Suppressor macrophage treated with lipopolysaccharide for 4 hours (primary cell): ENCODE measurements around the gene CTNNBIP1.
A peak's percentile ranks its signal among the peaks of the same experiment; 100 is the strongest.

Experiments used
- DNase-seq: peaks from one replicate; pipeline ENCODE4 v3.0.0-alpha.2; 2020

CTNNBIP1 gene

DNA sequence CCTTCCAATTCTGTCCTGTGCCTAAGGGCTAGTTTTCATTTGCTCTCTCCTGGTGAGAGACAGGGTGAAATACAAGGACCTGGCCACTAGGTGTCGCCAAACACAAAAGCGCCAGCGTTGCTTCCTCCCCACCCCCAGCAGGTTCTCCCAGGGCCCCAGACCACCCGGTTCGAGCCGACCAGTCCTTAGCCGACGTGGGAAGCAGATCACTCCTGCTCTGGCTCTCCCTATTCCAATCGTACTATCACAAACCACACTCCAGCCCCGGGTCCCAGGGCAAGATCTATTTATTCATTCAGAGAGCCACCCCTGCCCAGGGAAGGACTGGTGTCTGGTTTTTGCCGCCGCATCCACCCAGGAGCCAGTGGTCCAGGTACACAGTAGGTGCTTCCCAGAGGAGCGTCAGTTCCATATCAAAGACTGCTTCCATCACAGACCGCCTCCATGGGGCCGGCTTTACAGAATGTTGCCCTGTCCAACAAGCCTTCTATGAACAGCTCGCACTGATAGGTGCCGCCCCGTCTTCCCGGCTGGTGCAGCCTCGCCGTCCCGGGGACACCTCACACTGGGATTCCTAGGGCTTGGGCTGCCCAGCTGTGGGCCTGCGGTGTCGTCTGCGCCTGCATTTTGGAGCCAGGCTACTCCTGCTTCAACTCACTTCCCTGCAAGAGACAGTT lies 35.0 kb downstream of the CTNNBIP1 start:
- peak; percentile 76 for DNase-seq

DNA sequence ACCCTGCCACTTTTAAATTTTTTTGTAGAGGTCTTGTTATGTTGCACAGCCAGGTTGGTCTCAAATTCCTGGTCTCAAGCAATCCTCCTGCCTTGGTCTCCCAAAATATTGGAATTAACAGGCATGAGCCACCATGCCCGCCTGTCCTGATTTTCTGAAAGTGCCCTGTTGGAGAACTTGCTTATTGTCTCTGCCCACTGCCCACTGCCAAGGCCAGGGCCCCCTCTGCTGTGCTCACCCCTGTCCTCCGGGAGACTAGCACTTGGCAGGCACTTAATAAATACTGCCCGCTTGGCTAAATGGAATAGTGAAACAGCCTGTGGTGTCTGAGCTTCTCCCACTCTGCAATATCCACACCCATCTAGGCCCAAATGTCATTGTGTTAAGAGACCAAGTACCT lies 35.7 kb downstream of the CTNNBIP1 start:
- DNase-seq, result no peak

DNA sequence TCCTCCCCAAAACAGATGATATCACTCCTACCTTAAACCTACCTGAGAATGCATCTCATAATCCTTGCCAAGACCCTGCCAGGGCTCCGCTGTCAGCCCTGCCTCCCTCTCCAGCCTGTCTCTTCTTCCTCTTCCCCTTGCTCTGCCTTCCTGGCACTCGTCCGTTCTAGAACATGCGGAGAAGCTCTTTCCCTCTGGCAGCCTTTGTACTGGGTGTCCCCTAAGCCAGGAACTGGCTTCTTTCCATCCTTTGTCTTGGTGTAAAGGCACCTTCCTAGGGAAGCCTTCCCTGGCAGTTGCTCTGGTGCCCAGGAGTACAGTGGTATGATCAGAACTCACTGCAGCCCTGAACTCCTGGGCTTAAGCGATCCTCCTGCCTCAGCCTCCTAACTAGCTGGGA lies 36.1 kb downstream of the CTNNBIP1 start:
- DNase-seq, result no peak

DNA sequence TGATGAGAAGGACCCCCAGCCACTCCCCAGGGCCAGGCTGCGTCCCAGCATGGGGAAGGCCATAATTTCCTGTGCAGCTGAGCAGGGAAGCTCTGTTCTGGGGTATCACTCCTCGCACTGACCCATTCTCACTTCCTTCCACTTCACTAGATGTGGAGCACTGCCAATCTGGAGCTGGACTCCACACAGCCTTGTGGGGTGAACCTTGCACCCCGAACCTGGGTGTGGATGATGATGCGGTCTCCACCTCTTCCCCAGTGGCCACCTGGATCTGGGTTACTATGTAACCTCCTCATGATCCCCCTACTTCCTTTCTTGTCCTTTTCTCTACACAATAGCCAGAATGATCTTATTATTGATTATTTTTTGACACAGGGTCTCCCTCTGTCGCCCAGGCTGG lies 36.7 kb downstream of the CTNNBIP1 start:
- DNase-seq, result no peak

DNA sequence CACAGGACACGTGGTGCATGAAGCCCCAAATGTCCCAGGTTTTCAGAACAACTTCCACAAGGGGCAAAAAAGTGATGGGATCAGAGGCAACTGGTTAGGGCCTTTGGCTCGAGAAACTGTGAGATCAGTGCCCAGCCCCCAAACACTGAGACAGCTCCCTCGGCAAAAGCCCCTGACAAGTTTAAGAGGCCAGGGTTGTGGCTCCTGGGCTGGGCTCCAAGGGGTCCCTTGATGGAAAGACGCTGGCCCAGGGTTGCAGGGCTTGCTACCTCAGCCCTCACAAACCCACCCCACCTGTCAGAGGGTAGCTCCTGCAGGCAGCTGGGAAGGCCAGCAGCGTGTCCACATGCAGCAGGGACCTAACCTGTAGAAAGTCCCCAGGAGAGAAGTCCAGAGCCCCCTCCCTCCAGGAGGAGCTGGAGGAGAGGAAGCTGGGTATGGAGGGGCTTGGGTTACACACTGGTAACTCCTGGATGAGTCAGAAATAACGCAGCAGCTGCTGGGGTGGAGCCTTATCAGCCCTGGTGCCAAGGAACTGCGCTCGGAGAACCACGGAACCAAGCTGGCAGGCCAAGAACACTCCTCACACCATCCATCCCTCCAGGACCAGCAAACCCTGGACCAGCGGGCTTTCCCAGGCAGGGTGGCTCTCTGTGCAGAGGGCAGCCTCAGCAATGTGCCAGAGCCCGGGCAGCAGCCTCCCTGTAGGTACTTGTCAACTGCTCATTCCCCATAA lies 37.5 kb downstream of the CTNNBIP1 start:
- DNase-seq, result no peak

DNA sequence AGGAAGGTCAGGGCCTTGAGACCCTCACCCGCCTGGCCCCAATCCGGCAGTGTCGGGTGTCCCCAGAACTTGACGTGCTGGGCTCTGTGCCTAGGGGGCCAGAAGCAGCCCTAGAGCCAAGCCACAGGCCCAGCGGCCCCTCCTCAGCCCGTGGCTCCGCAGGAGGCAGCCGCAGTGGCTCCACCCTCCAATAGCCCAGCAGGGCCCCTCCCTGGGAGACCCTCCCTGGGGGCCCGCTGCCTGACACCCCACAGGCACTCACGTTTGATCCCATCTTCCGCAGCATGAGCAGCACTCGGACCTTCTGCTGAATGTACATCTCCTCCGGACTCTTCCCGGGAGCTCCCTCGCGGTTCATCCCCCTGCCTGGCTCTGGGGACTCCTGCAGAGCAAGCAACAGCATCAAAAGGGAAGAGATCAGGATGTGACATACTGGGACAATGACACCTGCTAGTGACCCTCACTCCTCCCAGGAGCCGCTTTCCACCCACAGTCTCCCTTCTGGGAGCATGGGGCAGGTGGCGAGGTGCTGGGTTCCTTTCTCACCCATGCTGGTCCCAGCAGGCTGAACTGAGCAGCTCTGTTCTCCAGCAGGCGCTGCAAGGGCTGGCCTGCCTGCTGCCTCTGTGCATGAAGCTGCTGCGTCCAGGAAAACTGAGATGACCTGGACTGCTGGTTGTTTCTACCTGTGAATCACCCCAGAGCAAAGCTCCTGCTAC lies 38.2 kb downstream of the CTNNBIP1 start:
- DNase-seq, result no peak

DNA sequence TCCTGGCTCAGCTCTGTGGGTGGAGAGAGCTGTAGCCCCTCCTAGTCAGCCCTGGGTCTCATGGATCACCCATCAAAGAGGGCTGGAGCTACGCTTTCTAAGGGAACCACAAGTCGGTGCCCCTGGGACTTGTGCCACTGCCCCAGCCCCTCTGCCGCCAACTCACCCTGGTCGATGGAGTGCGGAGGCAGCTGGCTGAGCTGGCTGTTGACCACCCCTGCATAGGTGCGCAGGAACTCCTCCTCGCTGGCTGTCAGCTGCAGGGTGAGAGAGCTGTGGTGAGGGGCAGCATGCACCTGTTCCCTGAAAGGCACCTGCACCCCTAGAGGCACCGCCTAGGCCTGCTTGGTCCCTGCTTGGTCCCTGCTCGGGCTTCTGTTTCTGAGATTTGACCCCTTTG lies 39.0 kb downstream of the CTNNBIP1 start:
- no peak for DNase-seq

DNA sequence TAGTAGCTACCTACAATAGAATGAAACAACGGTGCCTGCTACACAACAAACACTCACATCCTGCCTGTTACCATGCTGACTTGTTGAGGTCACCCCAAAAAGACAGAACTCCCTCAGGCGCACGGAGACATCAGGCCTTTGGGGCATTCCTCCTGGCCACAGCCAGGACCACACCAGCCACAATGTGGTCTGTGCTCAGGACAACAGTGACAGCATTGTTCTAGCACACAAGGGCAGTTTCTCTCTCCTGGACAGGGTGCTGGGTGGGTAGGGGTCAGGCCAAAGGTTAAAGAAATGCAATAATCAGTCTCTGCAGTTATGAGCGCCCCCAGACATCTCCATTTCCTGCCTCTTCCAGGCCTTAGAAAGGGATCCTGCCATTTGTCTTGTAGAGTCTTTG lies 39.5 kb downstream of the CTNNBIP1 start:
- DNase-seq, result no peak

DNA sequence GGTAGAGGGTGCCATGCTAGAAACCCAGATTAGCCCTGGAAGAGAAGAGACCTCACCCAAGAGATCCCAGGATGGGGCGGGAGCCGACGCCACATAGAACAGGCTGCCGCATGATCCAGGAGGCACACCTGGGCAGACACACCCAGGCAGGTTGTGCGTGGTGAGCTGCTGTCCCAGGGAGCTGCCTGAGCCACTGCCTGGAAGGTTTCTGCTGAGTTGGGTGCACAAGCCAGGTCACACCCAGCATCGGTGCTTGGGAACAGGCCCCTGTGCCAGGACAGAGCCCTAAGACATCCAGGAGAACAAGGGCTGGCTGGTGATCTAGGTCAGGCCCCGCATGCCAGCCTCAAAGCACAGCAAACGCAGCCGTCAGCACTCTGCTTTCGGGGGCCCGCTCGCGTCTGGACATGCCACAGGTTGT lies 40.2 kb downstream of the CTNNBIP1 start:
- DNase-seq, result no peak

DNA sequence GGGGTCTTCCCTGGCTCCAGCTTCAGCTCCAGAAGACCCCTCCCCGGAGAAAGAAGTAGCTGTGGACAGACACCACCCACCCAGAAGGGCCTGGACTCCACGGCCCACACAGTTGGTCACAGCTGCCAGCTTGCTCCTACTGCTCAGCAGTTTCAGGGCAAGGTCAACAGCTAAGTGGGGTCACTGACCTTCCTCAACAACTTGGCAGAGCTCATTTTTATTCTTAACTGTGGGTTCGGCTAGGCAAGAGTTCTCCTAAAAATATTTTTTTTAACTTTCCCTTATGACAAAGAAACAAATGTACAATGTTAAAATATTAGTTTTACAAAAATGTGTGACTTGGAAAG lies 41.9 kb downstream of the CTNNBIP1 start:
- no peak for DNase-seq

DNA sequence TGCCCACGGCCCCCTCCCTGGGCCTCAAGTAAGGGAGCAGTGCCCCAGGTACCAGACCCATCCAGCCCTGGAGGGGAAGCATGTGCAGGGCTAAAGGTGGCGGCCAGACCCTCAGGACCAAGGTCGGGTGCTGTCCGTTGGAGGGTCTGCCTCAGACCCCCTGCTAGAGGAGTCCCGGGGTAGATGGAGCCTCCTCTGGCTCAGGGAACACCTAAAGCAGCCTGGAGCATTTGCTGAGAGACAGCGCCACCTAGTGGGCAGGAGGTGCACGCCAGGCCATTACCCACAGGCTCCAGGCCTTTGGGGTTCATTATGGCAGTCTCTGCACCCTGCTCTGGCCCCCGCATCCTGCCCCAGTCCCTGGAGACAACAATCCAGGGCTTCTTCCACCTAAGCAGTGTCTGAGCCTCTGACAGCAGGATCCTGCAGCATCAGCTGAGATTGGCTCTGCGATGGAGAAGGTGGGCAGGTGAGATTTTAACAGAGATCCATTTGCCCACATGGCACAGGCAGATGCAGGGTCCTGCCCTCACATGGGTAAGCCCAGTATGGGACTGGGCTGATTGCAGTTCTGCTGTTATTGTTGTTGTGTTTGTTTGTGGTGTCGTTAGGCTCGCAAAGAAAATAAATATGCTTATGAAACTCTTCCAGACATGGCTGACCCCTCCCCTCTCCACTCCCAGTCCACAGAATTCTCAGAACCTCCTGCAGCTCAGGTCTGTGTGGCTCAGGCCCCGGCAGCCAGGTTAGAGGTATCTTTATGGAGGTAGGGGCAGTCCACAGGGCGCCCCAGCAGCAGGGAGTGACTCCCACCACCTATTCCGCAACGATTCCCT lies 42.4 kb downstream of the CTNNBIP1 start:
- DNase-seq, result peak; percentile 85

DNA sequence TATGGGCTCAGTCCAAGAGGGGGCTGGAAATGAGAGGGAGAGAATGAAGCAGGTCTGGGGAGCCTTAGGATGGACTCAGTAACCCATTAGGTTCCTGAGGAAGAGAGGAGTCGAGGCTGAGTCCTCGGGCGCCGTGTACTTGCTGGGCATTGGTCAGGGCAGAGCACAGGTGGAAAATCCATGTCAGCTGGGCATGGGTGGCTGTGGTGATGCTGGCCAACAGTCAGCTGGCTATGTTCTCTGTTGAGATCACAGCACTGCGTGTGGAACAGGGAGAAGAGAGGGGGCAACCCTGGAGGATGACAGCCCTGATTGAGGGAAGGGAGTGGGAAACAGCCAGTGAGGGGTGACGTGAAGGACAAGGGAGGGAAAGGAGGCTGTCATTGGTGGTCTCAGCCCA lies 43.2 kb downstream of the CTNNBIP1 start:
- DNase-seq, result no peak

DNA sequence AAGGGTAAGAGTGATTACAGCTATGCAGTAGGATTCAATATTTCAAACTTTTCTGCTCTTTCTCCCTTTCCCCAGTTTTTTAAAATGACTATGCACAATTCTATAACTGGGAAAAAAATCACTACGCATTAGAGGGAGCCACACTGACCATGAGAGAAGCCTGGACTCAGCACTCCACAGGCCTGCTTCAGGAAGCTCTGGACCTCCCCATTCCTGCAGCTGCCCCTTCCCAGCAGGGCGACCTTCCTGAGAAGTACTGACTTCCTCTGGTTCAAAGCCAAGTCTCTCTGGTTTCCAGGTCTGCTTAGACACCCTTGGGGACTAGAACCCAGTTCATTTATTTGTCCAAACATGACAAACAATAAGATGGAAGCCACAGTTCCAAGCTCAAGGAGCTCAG lies 44.3 kb downstream of the CTNNBIP1 start:
- no peak for DNase-seq

DNA sequence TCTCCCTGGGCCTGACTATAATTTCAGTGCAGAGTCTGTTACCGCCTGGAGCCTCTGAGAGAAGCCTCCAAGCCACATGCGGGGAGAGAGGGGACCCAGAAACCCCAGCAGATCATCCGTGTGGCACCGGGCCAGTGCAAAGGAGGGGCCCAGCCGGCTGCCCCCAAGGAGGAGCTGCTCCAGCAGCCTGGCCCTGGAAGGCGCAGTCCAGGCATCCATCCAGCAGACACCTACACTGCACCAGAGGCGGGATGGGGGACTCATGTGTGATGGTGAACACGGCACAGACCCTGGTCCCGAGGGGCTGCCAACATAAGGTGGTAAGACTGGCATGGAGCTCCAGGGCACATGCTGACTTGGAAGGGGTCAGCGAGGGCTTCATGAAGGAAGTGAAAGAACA lies 46.7 kb downstream of the CTNNBIP1 start:
- no peak for DNase-seq

DNA sequence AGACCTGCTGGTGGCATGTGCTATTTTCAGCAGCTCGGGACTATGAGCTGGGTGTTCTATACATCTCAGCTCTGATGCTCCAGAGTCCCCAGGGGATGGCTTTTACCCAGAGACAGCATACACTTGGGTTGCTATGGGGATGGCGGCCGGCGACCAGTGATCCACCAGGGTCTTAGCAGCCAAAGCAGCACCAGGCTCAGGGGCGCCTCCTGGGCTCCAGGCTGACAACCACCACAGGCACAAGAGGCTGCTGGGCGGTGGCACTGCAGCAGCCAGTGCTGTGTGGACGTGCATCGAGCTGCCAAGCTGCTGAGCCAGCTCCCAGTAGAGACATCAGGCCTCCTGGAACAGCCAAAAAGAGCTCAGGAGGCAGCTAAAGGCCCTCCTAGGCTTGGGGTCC lies 48.7 kb downstream of the CTNNBIP1 start:
- DNase-seq, result no peak

DNA sequence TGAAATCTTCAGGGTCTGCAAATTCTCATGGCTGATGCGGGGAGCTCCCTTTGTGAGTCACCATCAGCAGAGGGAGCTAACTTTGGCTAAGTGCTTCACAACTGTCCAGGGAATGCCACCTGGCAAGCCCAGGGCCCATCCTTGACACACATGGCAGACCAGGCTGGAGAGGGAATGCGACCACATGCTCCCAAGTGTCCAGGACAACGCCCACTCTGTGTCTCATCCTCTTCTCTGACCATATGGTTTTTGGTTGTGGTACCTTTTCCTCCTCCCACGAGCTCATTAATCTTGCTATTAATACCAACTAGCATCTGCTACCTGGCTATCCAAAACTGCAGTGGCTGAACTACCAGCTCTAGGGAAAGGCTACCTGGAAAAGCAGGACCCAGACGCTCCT lies 49.2 kb downstream of the CTNNBIP1 start:
- DNase-seq, result no peak

DNA sequence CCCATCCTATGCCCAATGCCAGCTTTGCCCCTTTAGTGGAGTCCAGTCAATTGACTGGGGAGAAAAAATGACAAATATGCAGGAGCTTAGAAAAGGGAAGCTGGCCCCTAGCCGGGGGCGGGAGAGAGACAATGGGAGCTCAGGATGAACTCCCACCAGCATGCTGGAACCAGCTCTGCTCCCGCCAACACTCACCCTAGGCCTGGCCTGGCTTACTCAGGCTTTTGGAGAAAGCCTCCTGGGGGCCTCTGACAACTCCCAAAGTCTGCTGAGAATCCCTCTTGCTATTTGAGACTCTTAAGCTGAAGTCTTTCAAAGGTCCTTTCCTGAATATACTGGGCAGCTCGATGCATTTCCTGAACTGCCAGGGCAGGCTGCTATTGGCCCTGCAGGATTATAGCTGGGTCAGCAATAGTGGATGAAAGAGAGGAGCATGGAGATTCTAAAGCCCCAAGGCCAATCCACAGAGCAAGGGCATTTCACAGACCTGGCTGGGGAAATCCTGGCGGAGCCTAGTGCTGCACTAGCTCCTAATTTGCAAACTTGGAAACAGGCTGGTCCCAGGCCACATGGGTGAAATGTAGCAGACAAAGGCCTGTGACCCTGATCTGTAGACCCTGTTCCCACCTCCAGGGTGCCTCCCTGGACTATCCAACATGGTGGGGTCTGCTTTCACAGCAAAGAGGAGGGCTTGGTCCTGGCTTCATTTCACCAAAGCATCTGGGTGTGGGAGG lies 50.6 kb downstream of the CTNNBIP1 start:
- peak; percentile 43 for DNase-seq

DNA sequence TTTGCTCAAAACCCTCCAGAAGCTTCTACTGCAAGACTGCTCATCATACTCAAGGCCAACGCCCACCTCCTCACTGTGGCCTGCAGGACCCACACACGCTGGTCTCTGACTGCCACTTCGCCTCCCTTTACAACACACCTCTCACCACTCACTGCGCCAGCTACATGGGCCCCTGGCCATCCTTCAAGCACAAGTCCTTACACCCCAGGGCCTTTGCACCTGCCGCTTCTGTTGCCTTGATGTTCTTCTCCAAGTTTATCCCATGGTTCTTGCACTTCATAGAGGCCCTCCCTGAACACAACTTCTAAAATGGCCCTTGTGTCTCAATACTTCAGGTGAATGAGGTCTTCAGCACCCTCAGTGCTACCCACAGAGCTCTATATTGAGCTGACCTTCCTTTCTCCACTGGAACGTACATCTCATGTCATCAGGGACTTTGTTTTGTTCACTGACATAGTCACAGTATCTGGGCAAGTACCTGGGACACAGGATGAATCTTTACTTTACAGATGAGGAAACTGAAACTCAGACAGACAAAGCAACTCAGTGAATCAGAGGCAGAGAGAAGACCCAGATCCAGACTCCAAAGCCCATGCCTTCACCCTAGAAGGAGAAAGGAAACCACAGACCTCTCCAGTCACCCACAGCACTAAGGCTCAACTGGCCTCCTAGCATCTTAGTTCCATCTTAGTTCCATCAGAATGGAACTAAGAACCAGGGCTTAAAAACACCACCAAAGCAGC lies 51.6 kb downstream of the CTNNBIP1 start:
- DNase-seq, result no peak

DNA sequence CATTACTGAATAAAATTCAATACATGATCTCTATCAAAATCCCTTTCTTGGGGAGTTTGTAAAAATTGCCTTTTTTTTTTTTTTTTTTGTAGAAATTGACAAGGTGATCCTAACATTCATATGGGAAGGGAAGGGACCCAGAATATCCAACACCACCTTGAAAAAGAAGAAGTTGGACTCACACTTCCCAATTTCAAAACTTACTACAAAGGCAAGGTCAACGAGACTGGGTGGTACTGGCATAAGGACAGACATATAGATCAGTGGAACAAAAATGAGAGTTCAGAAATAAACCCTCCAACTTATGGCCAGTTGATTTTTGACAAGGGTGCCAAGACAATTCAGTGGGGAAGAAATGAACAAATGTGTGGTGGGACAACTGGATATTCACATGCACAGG lies 54.9 kb downstream of the CTNNBIP1 start:
- no peak for DNase-seq

DNA sequence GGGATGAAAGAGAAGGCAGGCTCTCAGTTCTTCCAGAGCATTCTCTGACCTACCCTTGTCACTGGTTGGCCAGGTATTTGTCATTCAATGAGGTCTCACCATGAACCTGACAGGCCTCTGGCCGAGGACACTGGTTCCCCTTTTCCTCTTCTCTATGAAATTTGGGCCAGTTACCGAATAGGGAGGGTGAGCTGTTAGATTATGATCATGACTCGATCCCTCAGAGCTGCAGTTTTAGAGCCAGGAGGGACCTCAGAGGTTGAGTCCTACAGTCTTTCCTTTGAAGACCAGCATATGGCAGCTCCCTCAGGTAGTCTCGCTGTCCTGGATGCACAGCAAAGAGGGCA lies 56.8 kb downstream of the CTNNBIP1 start:
- DNase-seq, result peak; percentile 35

DNA sequence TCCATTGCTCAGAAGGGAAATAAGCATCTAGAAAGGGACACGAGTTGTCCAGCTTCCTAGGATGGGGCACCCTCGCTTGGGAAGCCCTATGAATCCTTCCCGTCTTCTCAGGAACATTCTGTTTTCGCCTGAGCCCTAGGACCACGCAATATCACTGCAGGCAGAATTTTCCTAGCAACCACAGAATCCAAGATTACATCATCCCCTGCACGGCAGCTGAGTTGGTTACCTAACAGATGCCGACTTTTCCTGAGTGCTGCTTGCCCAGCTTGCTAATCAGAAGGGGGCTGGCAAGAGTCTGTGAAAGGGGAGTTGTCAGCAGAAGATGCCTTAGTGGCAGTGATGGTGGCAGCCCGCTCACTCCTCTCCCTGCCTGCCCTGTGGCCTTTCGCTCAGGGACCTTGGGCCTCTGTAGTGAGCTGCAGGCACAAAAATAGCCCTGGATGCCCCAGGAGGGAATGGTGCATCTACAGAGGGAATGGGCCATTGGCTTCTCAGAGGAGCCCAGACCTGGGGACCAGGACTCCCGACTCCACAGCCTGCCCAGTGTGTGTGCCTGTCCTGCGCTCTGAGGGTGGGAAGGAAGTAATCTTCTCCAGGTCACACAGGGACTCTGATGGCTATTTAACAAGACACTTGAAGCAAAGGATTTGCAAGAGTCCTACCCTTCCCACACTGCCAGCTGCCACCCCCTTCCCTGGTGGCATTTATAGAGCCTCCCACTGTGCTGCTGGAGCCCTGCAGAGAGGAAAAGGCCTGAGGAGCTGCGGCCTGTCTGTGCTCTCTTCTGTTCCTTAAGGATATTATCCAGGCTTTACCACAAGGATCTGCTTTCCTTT lies 57.4 kb downstream of the CTNNBIP1 start:
- DNase-seq, result peak; percentile 10
